Common myeloid progenitor, CD34-positive (primary cell): ENCODE results near the gene INHBC.

ENCODE experiments used
- CTCF ChIA-PET: fragments of 350-600 bp; sonication (Branson Sonifier 250); formaldehyde crosslinking; loops from one replicate; lab custom pipeline; 2021; ENCODE audit warnings: antibody characterized with exemption; lab: Charles Lee
- POLR2A ChIA-PET: fragments of 350-600 bp; sonication (Branson Sonifier 250); formaldehyde crosslinking; loops from one replicate; lab custom pipeline; 2021; ENCODE audit warnings: antibody characterized with exemption; lab: Charles Lee
- DNase-seq, 3 donors: peaks; one replicate each; pipeline versions ENCODE4 v3.0.0 to v3.0.0-alpha.2; 2013
- H3K27ac ChIP-seq, 2 experiments: 1 replicate in 1 of 2; 2 replicates in 1 of 2; pipeline ENCODE4 v1.7.0; 2013; ENCODE audit warnings: inconsistent platforms in 2 of 2, low read length in 2 of 2, mild to moderate bottlenecking in 2 of 2, low read depth in 1 of 2, moderate library complexity in 1 of 2; ENCODE audit not compliant: severe bottlenecking in 2 of 2, insufficient read depth in 1 of 2, poor library complexity in 1 of 2
- H3K27me3 ChIP-seq, 5 experiments: replicated peaks in 2 of 5; 1 replicate in 3 of 5; 2 replicates in 2 of 5; pipeline versions ENCODE4 v1.6.1 to v1.7.0; 2013; ENCODE audit warnings: low read length in 4 of 5, mild to moderate bottlenecking in 2 of 5, moderate library complexity in 2 of 5, inconsistent platforms in 1 of 5; ENCODE audit not compliant: insufficient read depth in 5 of 5, control insufficient read depth in 4 of 5
- H3K36me3 ChIP-seq, 4 experiments: 1 replicate in 2 of 4; 2 replicates in 2 of 4; pipeline versions ENCODE4 v1.6.1 to v1.7.0; 2013; ENCODE audit warnings: low read length in 3 of 4, control low read depth in 1 of 4, mild to moderate bottlenecking in 1 of 4; ENCODE audit not compliant: control insufficient read depth in 4 of 4, insufficient read depth in 4 of 4
- H3K4me1 ChIP-seq, 4 experiments: 1 replicate in 3 of 4; 2 replicates in 1 of 4; pipeline versions ENCODE4 v1.6.1 to v1.7.1; 2013; ENCODE audit warnings: low read length in 3 of 4, mild to moderate bottlenecking in 3 of 4, control low read depth in 1 of 4, inconsistent platforms in 1 of 4, moderate library complexity in 1 of 4; ENCODE audit not compliant: control insufficient read depth in 4 of 4, insufficient read depth in 4 of 4; ENCODE audit errors: control extremely low read depth in 1 of 4
- H3K4me3 ChIP-seq, 7 experiments: 1 replicate in 4 of 7; 2 replicates in 3 of 7; pipeline versions ENCODE4 v1.5.1 to v1.7.0; 2013; ENCODE audit warnings: mild to moderate bottlenecking in 7 of 7, low read length in 6 of 7, moderate library complexity in 6 of 7, inconsistent platforms in 2 of 7, low read depth in 2 of 7, control low read depth in 1 of 7; ENCODE audit not compliant: insufficient read depth in 4 of 7, control insufficient read depth in 1 of 7; ENCODE audit errors: extremely low read depth in 1 of 7
- H3K9me3 ChIP-seq, 5 experiments: 1 replicate in 4 of 5; 2 replicates in 1 of 5; pipeline versions ENCODE4 v1.6.1 to v1.7.1; 2013; ENCODE audit warnings: low read length in 4 of 5, mild to moderate bottlenecking in 2 of 5, inconsistent platforms in 1 of 5, low read depth in 1 of 5, moderate library complexity in 1 of 5; ENCODE audit not compliant: control insufficient read depth in 4 of 5, insufficient read depth in 2 of 5; ENCODE audit errors: control extremely low read depth in 1 of 5
- WGBS: methylation state at CpG from one replicate; pipeline ENCODE4 v1.1.5; 2013; ENCODE audit not compliant: insufficient coverage; 5-methylcytosine and 5-hydroxymethylcytosine counted together

INHBC gene

GRCh38 chr12:57473886-57474285 is 39.3 kb downstream of the INHBC start:
- POLR2A ChIA-PET: no interaction called here
- WGBS: 100% methylated on average over 2 of the region's 5 CpGs
- Histone ChIP-seq H3K4me3 (no peak overlapping the region), H3K4me1 (peaks cover 10 to 41% (median 37%) of the 10 kb centered on the region in 4 experiments), H3K27ac (no peak overlapping the region), H3K27me3 (no peaks in the 10 kb centered on the region), H3K9me3 (no peaks in the 10 kb centered on the region), H3K36me3 (peaks cover 20 to 64% (median 53%) of the 10 kb centered on the region in 4 experiments)
- CTCF ChIA-PET: interaction anchor here (0.8 to 16.7 kb wide), 8 partner anchors 12 to 152 kb away, joined by 3 to 184 read pairs (median 3); partner anchors contain the start of gene GLI1
- no peak for DNase-seq

DNA sequence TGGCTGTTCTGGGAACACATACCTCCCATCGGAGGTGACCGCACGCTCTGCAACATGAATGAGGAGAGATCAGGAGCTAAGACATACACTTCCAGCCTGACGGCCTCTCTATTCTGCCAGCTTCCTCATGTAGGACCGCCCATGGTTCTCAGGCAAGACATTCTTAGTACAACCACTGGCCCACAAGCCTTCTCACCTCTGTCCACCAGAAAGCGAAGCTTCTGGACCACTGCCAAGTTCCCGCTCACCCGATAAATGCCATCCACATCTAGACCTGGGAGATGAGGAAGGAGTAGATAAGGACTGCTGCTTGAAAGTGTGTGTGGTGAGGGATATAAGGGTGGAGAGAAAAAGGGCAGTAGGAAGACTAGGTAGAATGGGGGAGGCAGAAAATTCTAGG is 39.8 kb downstream of the INHBC start:
- H3K4me1 ChIP-seq: peaks cover 14 to 47% (median 42%) of the 10 kb centered on the region in 4 experiments
- H3K36me3 ChIP-seq: peaks cover 20 to 59% (median 48%) of the 10 kb centered on the region in 4 experiments
- CTCF ChIA-PET: interaction anchor here (0.8 to 16.7 kb wide), 11 partner anchors 12 to 151 kb away, joined by 3 to 184 read pairs (median 3); partner anchors contain the start of gene GLI1
- H3K27me3 ChIP-seq: no peaks in the 10 kb centered on the region
- POLR2A ChIA-PET: no interaction called here
- WGBS: 92% methylated on average over 8 of the region's 8 CpGs
- H3K9me3 ChIP-seq: no peaks in the 10 kb centered on the region
- H3K27ac ChIP-seq: no peak overlapping the region
- no peak for DNase-seq
- no peak overlapping the region for H3K4me3 ChIP-seq

- Histone ChIP-seq H3K36me3 (peaks cover 20 to 55% (median 45%) of the 10 kb centered on the region in 4 experiments), H3K27ac (no peak overlapping the region), H3K9me3 (no peaks in the 10 kb centered on the region), H3K27me3 (no peaks in the 10 kb centered on the region), H3K4me1 (peaks cover 15 to 51% (median 47%) of the 10 kb centered on the region in 4 experiments), H3K4me3 (peak overlapping the region in 1 of 7 experiments; percentile 76)
- 98% methylated on average over 6 of the region's 7 CpGs for WGBS
- no peak for DNase-seq
- ChIA-PET CTCF (interaction anchor here (1.1 to 16.7 kb wide), 10 partner anchors 11 to 110 kb away, joined by 3 to 184 read pairs (median 4); partner anchors contain the start of genes DDIT3 and GLI1), POLR2A (interaction anchor here (0.8 to 2.7 kb wide), 2 partner anchors 9 to 14 kb away, joined by 3 to 8 read pairs; partner anchors contain the start of gene MARS1)
Observed at GRCh38 chr12:57474862-57475261, 40.3 kb downstream of the INHBC start.

DNA sequence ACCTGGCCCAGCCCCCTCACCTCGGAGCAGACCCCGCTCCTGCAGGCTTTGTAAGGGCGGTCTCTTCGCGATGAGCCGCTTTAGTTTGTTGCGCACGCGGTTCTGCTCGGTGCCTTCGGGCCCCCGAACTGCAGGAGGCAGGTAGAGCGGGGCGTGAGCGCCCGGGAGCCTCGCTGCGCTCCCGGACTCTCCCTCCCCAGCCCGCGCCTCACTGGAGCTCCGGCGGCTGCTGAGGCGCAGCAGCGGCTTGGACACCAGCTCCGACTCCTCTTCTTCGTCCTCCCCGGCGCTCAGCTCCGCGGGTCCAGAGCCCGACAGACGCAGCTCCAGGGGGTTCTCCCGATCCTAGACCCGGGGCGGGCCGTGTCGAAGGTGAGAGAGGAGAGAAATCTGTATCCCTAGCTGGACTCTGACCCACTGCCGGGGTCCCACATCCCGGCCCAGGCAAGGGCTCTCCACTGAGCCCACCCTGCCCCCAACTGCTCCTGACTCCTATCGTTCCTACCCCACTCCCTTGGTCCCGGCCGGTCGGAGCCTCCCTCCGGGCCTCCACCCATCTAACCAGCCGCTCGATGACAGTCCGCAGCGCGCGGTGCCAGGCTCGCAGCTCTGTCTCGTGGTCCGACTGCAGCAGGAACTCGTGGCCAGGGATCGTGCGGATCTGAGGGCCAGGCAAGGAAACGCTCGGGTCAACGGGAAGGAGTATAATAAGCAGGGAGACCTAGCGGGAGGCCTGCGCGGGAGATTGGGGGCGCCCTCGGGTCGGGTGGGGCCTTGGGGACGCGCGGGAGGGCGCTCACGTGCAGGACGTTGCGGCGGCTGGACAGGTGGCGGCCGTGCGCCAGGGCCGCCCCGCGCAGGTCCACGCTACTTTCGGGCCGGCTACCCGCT is 40.9 kb downstream of the INHBC start:
- H3K36me3 ChIP-seq: peaks cover 20 to 48% (median 40%) of the 10 kb centered on the region in 4 experiments

DNA sequence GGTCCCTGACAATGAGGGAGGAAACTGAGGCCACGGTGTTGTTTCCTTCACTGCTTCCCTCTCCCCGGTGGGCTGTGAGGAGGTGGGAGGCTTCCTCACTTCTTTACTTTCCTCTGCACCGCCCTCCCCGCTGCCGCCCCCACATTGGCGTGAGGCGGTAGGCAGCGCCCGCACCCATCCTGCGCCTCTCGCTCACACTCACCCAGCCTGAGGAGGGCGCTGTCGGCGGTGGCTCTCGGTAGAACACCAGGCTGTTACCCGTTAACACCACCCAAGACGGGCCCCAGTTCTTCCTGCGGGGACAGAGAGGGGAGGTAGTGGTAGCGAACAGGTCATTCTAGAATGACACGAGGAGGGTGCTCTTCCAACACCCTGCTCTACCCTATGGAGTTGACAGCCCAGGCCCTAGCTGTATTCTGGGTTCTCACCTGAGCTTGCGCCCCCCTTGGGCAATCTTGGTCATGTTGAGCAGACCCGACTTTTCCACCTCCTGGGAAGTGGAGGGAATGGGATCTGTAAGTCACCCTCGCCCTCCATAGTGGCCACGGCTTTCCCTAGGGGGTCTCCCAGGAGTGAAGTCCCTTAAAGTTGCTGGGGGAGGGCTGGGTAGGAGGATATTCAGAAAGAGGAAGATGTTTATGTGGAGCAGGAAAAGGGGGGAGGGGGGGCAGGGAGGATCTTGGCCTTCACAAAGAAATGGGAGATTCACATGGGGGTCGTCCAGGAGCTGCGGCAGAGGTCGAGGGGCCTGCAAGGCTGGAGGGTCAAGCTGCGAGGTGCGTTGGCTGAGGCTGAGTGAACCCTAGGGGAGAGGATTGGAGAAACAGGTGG is 41.8 kb downstream of the INHBC start:
- peak overlapping the region; percentile 52 to 92 (median 76) for H3K4me3 ChIP-seq
- ChIA-PET POLR2A (interaction anchor here (0.6 to 2.7 kb wide), 4 partner anchors 10 to 43 kb away, joined by 3 to 8 read pairs (median 6); partner anchors contain the start of gene MARS1), CTCF (interaction anchor here (0.6 to 16.7 kb wide), 11 partner anchors 8 to 194 kb away, joined by 3 to 184 read pairs (median 5); partner anchors contain the start of genes DDIT3, GLI1 and MARS1)
- peak in 2 of 3 donors; percentile 80 to 83 for DNase-seq
- H3K4me1 ChIP-seq: peaks cover 24 to 66% (median 61%) of the 10 kb centered on the region in 4 experiments
- H3K27me3 ChIP-seq: no peaks in the 10 kb centered on the region
- peak overlapping the region; percentile 96 for H3K27ac ChIP-seq
- no peaks in the 10 kb centered on the region for H3K9me3 ChIP-seq
- WGBS: 0% methylated on average over 20 of the region's 29 CpGs
- peaks cover 19 to 40% (median 32%) of the 10 kb centered on the region in 4 experiments for H3K36me3 ChIP-seq

More for the DNA sequence above, 40.9 kb downstream of the INHBC start:
- peak overlapping the region; percentile 52 to 92 (median 76) for H3K4me3 ChIP-seq
- H3K4me1 ChIP-seq: peaks cover 20 to 58% (median 53%) of the 10 kb centered on the region in 4 experiments
- WGBS: 51% methylated on average over 73 of the region's 84 CpGs
- H3K27me3 ChIP-seq: no peaks in the 10 kb centered on the region
- peak overlapping the region in 1 of 2 experiments; percentile 96 for H3K27ac ChIP-seq
- DNase-seq: no peak
- CTCF ChIA-PET: interaction anchor here (1.0 to 16.7 kb wide), 12 partner anchors 11 to 168 kb away, joined by 3 to 184 read pairs (median 5); partner anchors contain the start of genes DDIT3, GLI1 and MARS1
- H3K9me3 ChIP-seq: no peaks in the 10 kb centered on the region
- POLR2A ChIA-PET: interaction anchor here (0.8 to 2.7 kb wide), 3 partner anchors 8 to 13 kb away, joined by 3 to 8 read pairs (median 4); partner anchors contain the start of gene MARS1
